Embryonic facial prominence (tissue), 1 donor: ENCODE measurements around the gene ZNF175.

Experiments
- DNase-seq: peaks from one replicate; pipeline ENCODE4 v3.0.0-alpha.2; 2016; ENCODE audit errors: extremely low spot score

The ZNF175 gene

GRCh38 chr19:51570962-51571575 lies at the start of gene ZNF175:
Gene ZNF175, plus strand, starts transcription at chr19:51571283. Its CDS starts 2,047 bp downstream, at chr19:51573330.
- DNase-seq: peak; percentile 93

GRCh38 chr19:51521357-51521756 lies 49.7 kb upstream of the ZNF175 start:
- no peak for DNase-seq

GRCh38 chr19:51521781-51522180 lies 49.3 kb upstream of the ZNF175 start:
- DNase-seq: no peak

- no peak for DNase-seq
These were observed 46.3 kb upstream of the ZNF175 start for GRCh38 chr19:51524666-51525264.

GRCh38 chr19:51525651-51526050 lies 45.4 kb upstream of the ZNF175 start:
- no peak for DNase-seq

- no peak for DNase-seq
These were observed 41.8 kb upstream of the ZNF175 start for GRCh38 chr19:51529301-51529700.

GRCh38 chr19:51530616-51531015 lies 40.5 kb upstream of the ZNF175 start:
- no peak for DNase-seq

GRCh38 chr19:51531349-51532315 lies 39.5 kb upstream of the ZNF175 start, which contains the start of gene SIGLEC6:
Gene SIGLEC6, minus strand, starts transcription at chr19:51531670. Its CDS starts 22 bp downstream, at chr19:51531648.
- no peak for DNase-seq

GRCh38 chr19:51535535-51535934 lies 35.5 kb upstream of the ZNF175 start:
- DNase-seq: no peak

GRCh38 chr19:51539821-51540366 lies 31.2 kb upstream of the ZNF175 start:
- DNase-seq: no peak

- no peak for DNase-seq
These were observed 29.4 kb upstream of the ZNF175 start for GRCh38 chr19:51541458-51542357.

GRCh38 chr19:51542699-51543098 lies 28.4 kb upstream of the ZNF175 start:
- no peak for DNase-seq

- no peak for DNase-seq
These were observed 27.0 kb upstream of the ZNF175 start for GRCh38 chr19:51544038-51544437.

- DNase-seq: no peak
These were observed 24.9 kb upstream of the ZNF175 start for GRCh38 chr19:51546107-51546649.

GRCh38 chr19:51546650-51547396 lies 24.3 kb upstream of the ZNF175 start:
- DNase-seq: no peak

- no peak for DNase-seq
These were observed 23.5 kb upstream of the ZNF175 start for GRCh38 chr19:51547397-51548212.

- no peak for DNase-seq
These were observed 22.9 kb upstream of the ZNF175 start for GRCh38 chr19:51548213-51548651.

GRCh38 chr19:51548891-51549305 lies 22.2 kb upstream of the ZNF175 start:
- DNase-seq: no peak
